ENCODE data around the gene STH. TPM values are rescaled to one million over a fixed set of nuclear protein-coding genes. Genes with fewer than 3 reads are reported as not detected.
"Not testable (repeated sequence)": the region's sequence is repeated elsewhere in the genome, so short reads cannot be mapped to it uniquely, and the experiment has no call there.

The STH gene
- total RNA-seq, 4 donors from 2014 or later: not detected

- H3K27me3 ChIP-seq: no peaks in the 10 kb centered on the region
- 69% methylated on average over 13 of the region's 13 CpGs for WGBS
- H3K27ac ChIP-seq (replicated peaks in 1 of 4): no peak overlapping the region
- H3K4me3 ChIP-seq: no peak overlapping the region
- no peaks in the 10 kb centered on the region for H3K36me3 ChIP-seq
- peaks cover 12 to 21% (median 20%) of the 10 kb centered on the region in 4 donors for H3K4me1 ChIP-seq
- no peak for TF ChIP-seq EP300 (IDR thresholded peaks at IDR 0.05)
- no peak for TF ChIP-seq CTCF (IDR thresholded peaks at IDR 0.05)
- no peak for TF ChIP-seq POLR2A (IDR thresholded peaks at IDR 0.05; ENCODE audit: low read depth)
- TF ChIP-seq POLR2AphosphoS5 (IDR thresholded peaks at IDR 0.05): no peak
- DNase-seq (ENCODE audit: extremely low spot score): no peak
- no peaks in the 10 kb centered on the region for H3K9me3 ChIP-seq
- intact Hi-C loops (cut with DNase I): loop anchor here (1.0 to 10.0 kb wide), 3 partner anchors 41 to 283 kb away; no protein-coding TSS in a partner anchor
Observed at GRCh38 chr17:46001390-46002310, 2.6 kb downstream of the STH start.

GRCh38 chr17:46002311-46002972, 3.4 kb downstream of the STH start:
- no peak for DNase-seq (ENCODE audit: extremely low spot score)
- intact Hi-C loops (cut with DNase I): loop anchor here (1.0 to 10.0 kb wide), 3 partner anchors 40 to 282 kb away; no protein-coding TSS in a partner anchor
- 21% methylated on average over 8 of the region's 8 CpGs for WGBS
- TF ChIP-seq CTCF (IDR thresholded peaks at IDR 0.05) (peak in 2 of 3 experiments; percentile 98), POLR2A (IDR thresholded peaks at IDR 0.05; ENCODE audit: low read depth) (no peak)
- H3K27me3 ChIP-seq: no peaks in the 10 kb centered on the region
- peaks cover 12 to 21% (median 20%) of the 10 kb centered on the region in 4 donors for H3K4me1 ChIP-seq
- H3K4me3 ChIP-seq: no peak overlapping the region
- H3K36me3 ChIP-seq: no peaks in the 10 kb centered on the region
- H3K9me3 ChIP-seq: no peaks in the 10 kb centered on the region
- H3K27ac ChIP-seq (replicated peaks in 1 of 4): no peak overlapping the region

GRCh38 chr17:46002973-46003316, 3.9 kb downstream of the STH start:
- Histone ChIP-seq H3K27me3 (no peaks in the 10 kb centered on the region), H3K4me1 (peaks cover 12 to 21% (median 20%) of the 10 kb centered on the region in 4 donors), H3K27ac (replicated peaks in 1 of 4) (no peak overlapping the region), H3K4me3 (no peak overlapping the region), H3K9me3 (no peaks in the 10 kb centered on the region), H3K36me3 (no peaks in the 10 kb centered on the region)
- 73% methylated on average over 7 of the region's 7 CpGs for WGBS
- TF ChIP-seq POLR2A (IDR thresholded peaks at IDR 0.05; ENCODE audit: low read depth): no peak
- no peak for TF ChIP-seq EP300 (IDR thresholded peaks at IDR 0.05)
- TF ChIP-seq POLR2AphosphoS5 (IDR thresholded peaks at IDR 0.05): no peak
- TF ChIP-seq CTCF (IDR thresholded peaks at IDR 0.05): no peak
- DNase-seq (ENCODE audit: extremely low spot score): no peak
- intact Hi-C loops (cut with DNase I): loop anchor here (1.0 to 10.0 kb wide), 3 partner anchors 39 to 282 kb away; no protein-coding TSS in a partner anchor

- Histone ChIP-seq H3K27me3 (no peaks in the 10 kb centered on the region), H3K4me3 (no peak overlapping the region), H3K9me3 (no peaks in the 10 kb centered on the region), H3K4me1 (peaks cover 12 to 21% (median 20%) of the 10 kb centered on the region in 4 donors), H3K27ac (replicated peaks in 1 of 4) (no peak overlapping the region), H3K36me3 (no peaks in the 10 kb centered on the region)
- 59% methylated on average over 2 of the region's 6 CpGs for WGBS
- TF ChIP-seq CTCF (IDR thresholded peaks at IDR 0.05): no peak
- no peak for TF ChIP-seq POLR2AphosphoS5 (IDR thresholded peaks at IDR 0.05)
- no peak for TF ChIP-seq EP300 (IDR thresholded peaks at IDR 0.05)
- no peak for DNase-seq (ENCODE audit: extremely low spot score)
- intact Hi-C loops (cut with DNase I): loop anchor here (5.0 to 10.0 kb wide), 2 partner anchors 38 to 281 kb away; no protein-coding TSS in a partner anchor
Observed at GRCh38 chr17:46003907-46004748, 5.1 kb downstream of the STH start.

GRCh38 chr17:46006082-46006481, 7.0 kb downstream of the STH start:
- not testable (repeated sequence) for H3K27ac ChIP-seq (replicated peaks in 1 of 4); DNase-seq (ENCODE audit: extremely low spot score); H3K9me3 ChIP-seq; H3K4me3 ChIP-seq; H3K36me3 ChIP-seq; H3K27me3 ChIP-seq
- peaks cover 12 to 21% (median 20%) of the 10 kb centered on the region in 4 donors for H3K4me1 ChIP-seq
- intact Hi-C loops (cut with DNase I): loop anchor here (10.0 kb wide), 1 partner anchor 279 kb away; no protein-coding TSS in a partner anchor
- 94% methylated on average over 1 of the region's 1 CpG for WGBS

Data from esophagus muscularis mucosa (tissue), 4 donors.